CD4-positive, alpha-beta T cell (primary cell): ENCODE data around the gene VIPR2. TPM values are rescaled to one million over a fixed set of nuclear protein-coding genes. Genes with fewer than 3 reads are reported as not detected.
A peak's percentile ranks its signal among the peaks of the same experiment; 100 is the strongest.
"Not testable (repeated sequence)": the region's sequence is repeated elsewhere in the genome, so short reads cannot be mapped to it uniquely, and the experiment has no call there.

Source experiments
- ATAC-seq: fragments of 200-7000 bp; cut with Tn5 transposase; one replicate; pipeline ENCODE4 v1.10.0; 2022; ENCODE audit warnings: mild to moderate bottlenecking; ENCODE audit not compliant: poor library complexity
- CTCF ChIA-PET: fragments of 350-600 bp; sonication (Branson Sonifier 250); formaldehyde crosslinking; loops from one replicate; lab custom pipeline; 2021; ENCODE audit warnings: antibody characterized with exemption, inconsistent platforms; lab: Charles Lee
- POLR2A ChIA-PET: fragments of 350-600 bp; sonication (Branson Sonifier 250); formaldehyde crosslinking; loops from one replicate; lab custom pipeline; 2021; ENCODE audit warnings: antibody characterized with exemption, inconsistent platforms; lab: Charles Lee
- DNase-seq, 14 experiments: peaks; one replicate each; pipeline ENCODE4 v3.0.0-alpha.2; 2013 to 2020; ENCODE audit warnings: mixed read lengths in 2 of 14
- H3K27ac ChIP-seq, 2 donors: one replicate each; pipeline versions ENCODE4 v1.5.1 to v1.7.0; 2013; ENCODE audit warnings: low read length in 2 of 2, low read depth in 1 of 2, mild to moderate bottlenecking in 1 of 2
- H3K27me3 ChIP-seq, 2 experiments: 1 replicate in 1 of 2; 2 replicates in 1 of 2; pipeline versions ENCODE4 v1.6.1 to v1.7.0; 2013; ENCODE audit warnings: low read length in 2 of 2, control low read depth in 1 of 2, mild to moderate bottlenecking in 1 of 2, moderate library complexity in 1 of 2; ENCODE audit not compliant: insufficient read depth in 2 of 2, control insufficient read depth in 1 of 2
- H3K36me3 ChIP-seq: one replicate; pipeline ENCODE4 v1.6.1; 2013; ENCODE audit warnings: low read length, control low read depth; ENCODE audit not compliant: insufficient read depth
- H3K4me1 ChIP-seq: one replicate; pipeline ENCODE4 v1.6.1; 2013; ENCODE audit warnings: low read length, control low read depth; ENCODE audit not compliant: insufficient read depth
- H3K4me3 ChIP-seq: one replicate; pipeline ENCODE4 v1.5.1; 2013; ENCODE audit warnings: mild to moderate bottlenecking, low read length, moderate library complexity
- H3K9me3 ChIP-seq, 2 experiments: 1 replicate in 1 of 2; 2 replicates in 1 of 2; pipeline versions ENCODE4 v1.6.1 to v1.7.0; 2013; ENCODE audit warnings: low read length in 2 of 2, mild to moderate bottlenecking in 2 of 2, control low read depth in 1 of 2, moderate library complexity in 1 of 2; ENCODE audit not compliant: control insufficient read depth in 1 of 2, insufficient read depth in 1 of 2
- H3K27ac Mint-ChIP-seq: one replicate; pipeline ENCODE4 v1.8.0; 2020; ENCODE audit warnings: mixed read lengths
- H3K27me3 Mint-ChIP-seq: one replicate; pipeline ENCODE4 v1.8.0; 2021; ENCODE audit warnings: mixed read lengths
- H3K36me3 Mint-ChIP-seq: one replicate; pipeline ENCODE4 v1.8.0; 2021; ENCODE audit warnings: low read depth, mixed read lengths
- H3K4me1 Mint-ChIP-seq: one replicate; pipeline ENCODE4 v1.8.0; 2021; ENCODE audit warnings: low read depth, mixed read lengths
- H3K4me3 Mint-ChIP-seq: one replicate; pipeline ENCODE4 v1.8.0; 2020; ENCODE audit warnings: mild to moderate bottlenecking, mixed read lengths
- H3K9me3 Mint-ChIP-seq: one replicate; pipeline ENCODE4 v1.8.0; 2020; ENCODE audit warnings: mixed read lengths
- CTCF ChIP-seq: fragments of 200-600 bp; IDR thresholded peaks from one replicate; pipeline ENCODE4 v1.8.0; 2022; ENCODE audit warnings: antibody characterized with exemption, mild to moderate bottlenecking
- intact Hi-C, 2 experiments: fragments of 100-400 bp; cut with DNase I in 1 of 2; cut with micrococcal nuclease in 1 of 2; formaldehyde crosslinking; loops; one replicate each; pipeline versions ENCODE4 v1.15.1 to v1.9.0; 2023 to 2025; cut with DNase I, micrococcal nuclease
- total RNA-seq, 174 experiments: library from RNA in 2 of 174; stranded (reverse) in 2 of 174; gene quantifications; one replicate each; pipeline ENCODE4 v1.2.3 and lab custom pipeline; 2021 to 2026

VIPR2 gene
- total RNA-seq, 2 experiments from 2014 or later: 0.59 to 0.80 TPM

GRCh38 chr7:159136846-159137245 is 7.8 kb downstream of the VIPR2 start:
- Mint-ChIP-seq H3K27ac (no peak overlapping the region), H3K4me3 (no peak overlapping the region), H3K4me1 (no peaks in the 10 kb centered on the region), H3K9me3 (no peaks in the 10 kb centered on the region), H3K27me3 (peaks cover 35% of the 10 kb centered on the region), H3K36me3 (no peaks in the 10 kb centered on the region)
- DNase-seq: peak in 1 of 14 experiments; percentile 11
- Histone ChIP-seq H3K36me3 (no peaks in the 10 kb centered on the region), H3K4me3 (no peak overlapping the region), H3K9me3 (no peaks in the 10 kb centered on the region), H3K4me1 (no peaks in the 10 kb centered on the region), H3K27me3 (peaks cover 3 to 11% of the 10 kb centered on the region in 2 experiments), H3K27ac (no peak overlapping the region)
- ATAC-seq: no peak
- no peak for TF ChIP-seq CTCF
- CTCF ChIA-PET: no interaction called here
- POLR2A ChIA-PET: no interaction called here
- intact Hi-C loops: no loop called here

- no peak overlapping the region for H3K4me3 ChIP-seq
- H3K9me3 ChIP-seq: no peaks in the 10 kb centered on the region
- DNase-seq (peak in 1 of 14 experiments; percentile 4), ATAC-seq (no peak)
- H3K27ac Mint-ChIP-seq: no peak overlapping the region
- H3K27me3 ChIP-seq: peaks cover 0 to 11% of the 10 kb centered on the region in 2 experiments
- no peak overlapping the region for H3K4me3 Mint-ChIP-seq
- ChIA-PET CTCF (no interaction called here), POLR2A (no interaction called here)
- no peaks in the 10 kb centered on the region for H3K36me3 ChIP-seq
- H3K9me3 Mint-ChIP-seq: no peaks in the 10 kb centered on the region
- no peak for TF ChIP-seq CTCF
- intact Hi-C loops: no loop called here
- no peak overlapping the region for H3K27ac ChIP-seq
- H3K36me3 Mint-ChIP-seq: no peaks in the 10 kb centered on the region
- H3K4me1 ChIP-seq: no peaks in the 10 kb centered on the region
- H3K4me1 Mint-ChIP-seq: no peaks in the 10 kb centered on the region
- H3K27me3 Mint-ChIP-seq: peaks cover 33% of the 10 kb centered on the region
Observed at GRCh38 chr7:159136442-159136841, 8.2 kb downstream of the VIPR2 start.

GRCh38 chr7:159136013-159136412 is 8.7 kb downstream of the VIPR2 start:
- peak in 1 of 14 experiments; percentile 11 for DNase-seq
- Histone ChIP-seq H3K4me3 (no peak overlapping the region), H3K27ac (no peak overlapping the region), H3K4me1 (no peaks in the 10 kb centered on the region), H3K36me3 (no peaks in the 10 kb centered on the region), H3K27me3 (peaks cover 0 to 6% of the 10 kb centered on the region in 2 experiments), H3K9me3 (no peaks in the 10 kb centered on the region)
- POLR2A ChIA-PET: no interaction called here
- ATAC-seq: no peak
- Mint-ChIP-seq H3K9me3 (no peaks in the 10 kb centered on the region), H3K27me3 (peaks cover 31% of the 10 kb centered on the region), H3K4me3 (no peak overlapping the region), H3K36me3 (no peaks in the 10 kb centered on the region), H3K27ac (no peak overlapping the region), H3K4me1 (no peaks in the 10 kb centered on the region)
- no peak for TF ChIP-seq CTCF
- CTCF ChIA-PET: no interaction called here
- intact Hi-C loops: no loop called here

- H3K27me3 ChIP-seq, H3K27ac Mint-ChIP-seq, H3K36me3 Mint-ChIP-seq, H3K4me1 ChIP-seq, CTCF ChIA-PET, H3K27ac ChIP-seq, ATAC-seq, H3K4me1 Mint-ChIP-seq, intact Hi-C loops, H3K36me3 ChIP-seq, H3K9me3 Mint-ChIP-seq, H3K4me3 Mint-ChIP-seq, H3K4me3 ChIP-seq, H3K27me3 Mint-ChIP-seq, H3K9me3 ChIP-seq: not testable (repeated sequence)
- POLR2A ChIA-PET: interaction anchor here (1.4 kb wide), 1 partner anchor 11 kb away, joined by 4 read pairs; no protein-coding TSS in a partner anchor
- DNase-seq: peak in 1 of 14 experiments; percentile 8
Observed at GRCh38 chr7:159132670-159133443, 11.8 kb downstream of the VIPR2 start.
